VCaP (cell line): Measurements from ENCODE around the gene SPOCK1.

ENCODE experiments used
- H3K27ac ChIP-seq: fragments of 450-650 bp; 2 replicates; pipeline ENCODE4 v1.5.1; 2017
- CTCF ChIP-seq: fragments of 450-650 bp; conservative IDR thresholded peaks from 2 replicates; pipeline ENCODE4 v1.5.1; 2017; ENCODE audit warnings: mild to moderate bottlenecking, moderate library complexity

Gene SPOCK1

GRCh38 chr5:137332296-137332695 is 166.8 kb downstream of the SPOCK1 start:
- no peak overlapping the region for H3K27ac ChIP-seq
- TF ChIP-seq CTCF: no peak

- no peak overlapping the region for H3K27ac ChIP-seq
- TF ChIP-seq CTCF: no peak
Measured at GRCh38 chr5:137329586-137330296, 169.4 kb downstream of the SPOCK1 start.

GRCh38 chr5:137328991-137329390 is 170.1 kb downstream of the SPOCK1 start:
- H3K27ac ChIP-seq: no peak overlapping the region
- no peak for TF ChIP-seq CTCF

GRCh38 chr5:137328463-137328862 is 170.7 kb downstream of the SPOCK1 start:
- no peak overlapping the region for H3K27ac ChIP-seq
- no peak for TF ChIP-seq CTCF

GRCh38 chr5:137325721-137326120 is 173.4 kb downstream of the SPOCK1 start:
- H3K27ac ChIP-seq: peak overlapping the region; percentile 18
- TF ChIP-seq CTCF: no peak

GRCh38 chr5:137320056-137321045 is 178.8 kb downstream of the SPOCK1 start:
- peak; percentile 99 for TF ChIP-seq CTCF
- H3K27ac ChIP-seq: peak overlapping the region; percentile 43; the same call in 1 of the 2 replicates

- TF ChIP-seq CTCF: no peak
- H3K27ac ChIP-seq: no peak overlapping the region
Measured at GRCh38 chr5:137318027-137318426, 181.1 kb downstream of the SPOCK1 start.
